HL-60 (cell line): Measurements from ENCODE around the gene ZNF316.

Experiments
- DNase-seq, 2 experiments: peaks; one replicate each; pipeline ENCODE4 v3.0.0-alpha.2; 2010 to 2020; ENCODE audit warnings: low read depth in 1 of 2, low spot score in 1 of 2
- H3K27ac ChIP-seq: fragments of 250-450 bp; sonication (Bioruptor Pico); replicated peaks from 2 replicates; pipeline ENCODE4 v1.5.1; 2020; ENCODE audit warnings: mild to moderate bottlenecking, moderate library complexity
- H3K27me3 ChIP-seq: fragments of 250-450 bp; sonication (Bioruptor Pico); 2 replicates; pipeline ENCODE4 v1.5.1; 2021; ENCODE audit warnings: mild to moderate bottlenecking, moderate library complexity; ENCODE audit not compliant: insufficient read depth, poor library complexity, severe bottlenecking
- H3K4me3 ChIP-seq: replicated peaks from 2 replicates; pipeline ENCODE4 v1.5.1; 2011; ENCODE audit warnings: mild to moderate bottlenecking, control low read depth, low read length; ENCODE audit not compliant: insufficient read depth
- GABPA ChIP-seq: IDR thresholded peaks from 2 replicates; pipeline ENCODE4 v1.6.1; 2012; ENCODE audit warnings: low read depth
- POLR2AphosphoS5 ChIP-seq: IDR thresholded peaks from 2 replicates; pipeline ENCODE4 v1.6.1; 2012; ENCODE audit warnings: low read depth
- REST ChIP-seq: IDR thresholded peaks from 2 replicates; pipeline ENCODE4 v1.6.1; 2012; ENCODE audit warnings: low read depth; ENCODE audit not compliant: insufficient replicate concordance
- SPI1 ChIP-seq: IDR thresholded peaks from 2 replicates; pipeline ENCODE4 v1.6.1; 2012; ENCODE audit warnings: low read depth, mild to moderate bottlenecking, borderline replicate concordance
- TF ChIP-seq, protein P1 (sequence below): IDR thresholded peaks from one replicate; pipeline ENCODE4 v1.5.1; 2011; ENCODE audit warnings: low read length, control low read depth, inconsistent platforms; ENCODE audit not compliant: insufficient read depth

Gene ZNF316

GRCh38 chr7:6630007-6630849 is 6.9 kb upstream of the ZNF316 start:
- DNase-seq, result no peak
- Histone ChIP-seq H3K4me3 (no peak overlapping the region), H3K27me3 (no peaks in the 10 kb centered on the region), H3K27ac (no peak overlapping the region)
- TF ChIP-seq SPI1, result no peak
- no peak for TF ChIP-seq GABPA
- TF ChIP-seq REST, result no peak
- TF ChIP-seq, protein P1, sequence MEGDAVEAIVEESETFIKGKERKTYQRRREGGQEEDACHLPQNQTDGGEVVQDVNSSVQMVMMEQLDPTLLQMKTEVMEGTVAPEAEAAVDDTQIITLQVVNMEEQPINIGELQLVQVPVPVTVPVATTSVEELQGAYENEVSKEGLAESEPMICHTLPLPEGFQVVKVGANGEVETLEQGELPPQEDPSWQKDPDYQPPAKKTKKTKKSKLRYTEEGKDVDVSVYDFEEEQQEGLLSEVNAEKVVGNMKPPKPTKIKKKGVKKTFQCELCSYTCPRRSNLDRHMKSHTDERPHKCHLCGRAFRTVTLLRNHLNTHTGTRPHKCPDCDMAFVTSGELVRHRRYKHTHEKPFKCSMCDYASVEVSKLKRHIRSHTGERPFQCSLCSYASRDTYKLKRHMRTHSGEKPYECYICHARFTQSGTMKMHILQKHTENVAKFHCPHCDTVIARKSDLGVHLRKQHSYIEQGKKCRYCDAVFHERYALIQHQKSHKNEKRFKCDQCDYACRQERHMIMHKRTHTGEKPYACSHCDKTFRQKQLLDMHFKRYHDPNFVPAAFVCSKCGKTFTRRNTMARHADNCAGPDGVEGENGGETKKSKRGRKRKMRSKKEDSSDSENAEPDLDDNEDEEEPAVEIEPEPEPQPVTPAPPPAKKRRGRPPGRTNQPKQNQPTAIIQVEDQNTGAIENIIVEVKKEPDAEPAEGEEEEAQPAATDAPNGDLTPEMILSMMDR, result no peak
- TF ChIP-seq POLR2AphosphoS5, result no peak

GRCh38 chr7:6631605-6632004 is 5.5 kb upstream of the ZNF316 start:
- Histone ChIP-seq H3K4me3 (no peak overlapping the region), H3K27ac (no peak overlapping the region), H3K27me3 (no peaks in the 10 kb centered on the region)
- TF ChIP-seq REST (no peak), POLR2AphosphoS5 (no peak), GABPA (no peak), SPI1 (no peak)
- TF ChIP-seq, protein P1, result no peak
- no peak for DNase-seq

DNA sequence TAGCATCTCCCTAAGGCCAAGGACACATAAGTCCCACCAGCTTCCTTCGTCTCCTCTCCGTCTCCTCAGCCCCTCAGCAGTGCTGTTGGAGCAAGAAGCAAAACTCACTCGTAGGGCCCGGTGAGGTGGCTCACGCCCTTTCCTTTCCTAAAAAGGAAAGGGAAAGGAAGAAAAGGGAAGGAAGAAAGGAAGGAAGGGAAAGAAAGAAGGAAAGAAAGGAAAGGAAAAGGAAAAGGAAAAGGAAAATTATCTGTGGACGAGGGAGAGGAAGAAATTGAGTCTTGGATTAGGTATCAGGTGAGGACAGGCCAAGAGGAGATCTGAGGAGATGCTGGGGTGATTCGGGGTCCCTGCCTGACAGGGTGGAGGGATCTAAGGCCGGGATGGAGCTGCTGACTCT is 3.1 kb upstream of the ZNF316 start:
- Histone ChIP-seq H3K27me3 (no peaks in the 10 kb centered on the region), H3K27ac (no peak overlapping the region), H3K4me3 (no peak overlapping the region)
- TF ChIP-seq POLR2AphosphoS5 (no peak), REST (no peak), SPI1 (no peak), GABPA (no peak)
- TF ChIP-seq, protein P1, result no peak
- DNase-seq, result no peak
